Fibroblast of skin of left quadriceps (primary cell): Measurements from ENCODE around the gene PEX6.

Source experiments
- DNase-seq, 2 experiments: peaks; one replicate each; pipeline ENCODE4 v3.0.0-alpha.2; 2013; ENCODE audit warnings: low read depth in 2 of 2

The PEX6 gene

DNA sequence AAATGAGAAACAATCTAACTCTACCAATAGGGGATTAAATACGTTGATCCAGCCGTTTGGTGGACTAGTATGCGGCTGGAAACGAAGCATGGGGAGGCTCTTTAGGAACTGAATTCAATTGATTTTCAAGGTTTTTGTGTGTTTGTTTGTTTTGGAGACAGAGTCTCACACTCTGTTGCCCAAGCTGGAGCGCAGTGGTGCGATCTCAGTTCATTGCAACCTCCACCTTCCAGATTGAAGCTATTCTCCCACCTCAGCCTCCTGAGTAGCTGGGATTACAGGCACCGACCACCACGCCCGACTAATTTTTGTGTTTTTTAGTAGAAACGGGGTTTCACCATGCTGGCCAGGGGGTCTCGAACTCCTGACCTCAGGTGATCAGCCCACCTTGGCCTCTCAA is 42.6 kb downstream of the PEX6 start:
- no peak for DNase-seq

DNA sequence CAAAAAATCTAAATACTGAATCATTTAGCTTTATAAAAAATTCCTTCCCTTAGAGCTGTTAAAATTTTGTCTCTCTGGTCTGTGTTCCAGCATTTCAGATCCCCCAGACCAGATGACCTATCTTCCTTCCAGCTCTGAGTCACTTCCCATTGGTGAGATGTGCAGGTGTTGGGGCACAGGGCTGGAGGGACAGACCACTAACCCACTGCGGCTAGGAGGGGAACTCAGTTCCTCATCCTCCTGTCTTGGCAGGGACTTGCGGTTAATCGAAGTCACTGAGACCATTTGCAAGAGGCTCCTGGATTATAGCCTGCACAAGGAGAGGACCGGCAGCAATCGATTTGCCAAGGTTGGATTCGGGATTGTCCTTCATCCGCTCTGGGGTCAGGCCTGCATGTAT is 43.7 kb downstream of the PEX6 start:
- DNase-seq: no peak

DNA sequence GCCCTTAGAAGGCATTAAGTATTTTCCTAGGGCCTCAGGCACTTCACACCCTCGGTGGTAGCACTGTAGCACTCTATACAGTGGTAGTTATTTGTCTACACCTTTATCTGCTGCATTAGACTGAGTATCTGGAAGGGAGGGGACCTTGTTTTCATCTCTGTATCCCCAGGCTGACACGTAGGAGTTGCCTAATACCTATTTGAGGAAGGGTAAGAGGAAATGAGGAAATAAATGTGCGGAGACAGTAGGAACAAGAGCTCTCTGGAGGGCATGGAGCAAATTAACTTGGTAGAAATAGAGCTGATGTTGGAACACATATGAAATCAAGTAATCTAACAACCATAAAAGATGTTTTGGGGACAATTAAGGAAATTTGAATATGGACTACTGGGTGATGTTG is 45.8 kb downstream of the PEX6 start:
- no peak for DNase-seq

DNA sequence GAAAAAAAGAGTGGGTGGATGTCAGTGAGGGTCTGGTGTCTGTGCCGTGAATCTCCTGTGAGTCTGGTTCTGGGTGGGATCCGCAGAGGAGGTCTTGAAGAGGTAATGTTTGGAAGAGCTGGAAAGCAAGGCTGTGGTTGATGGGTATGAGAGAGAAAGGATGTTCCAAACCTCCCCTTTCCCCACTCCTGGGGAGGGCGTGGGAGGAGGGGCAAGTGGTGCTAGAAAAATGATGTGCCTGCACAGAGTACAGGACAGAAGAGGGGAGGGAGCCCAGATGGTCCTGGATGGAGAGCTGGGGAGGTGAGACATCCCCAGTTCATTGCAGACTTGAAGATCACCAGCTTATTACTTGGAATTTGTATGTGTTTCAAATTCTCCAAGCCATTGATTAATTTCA is 46.6 kb downstream of the PEX6 start:
- no peak for DNase-seq

DNA sequence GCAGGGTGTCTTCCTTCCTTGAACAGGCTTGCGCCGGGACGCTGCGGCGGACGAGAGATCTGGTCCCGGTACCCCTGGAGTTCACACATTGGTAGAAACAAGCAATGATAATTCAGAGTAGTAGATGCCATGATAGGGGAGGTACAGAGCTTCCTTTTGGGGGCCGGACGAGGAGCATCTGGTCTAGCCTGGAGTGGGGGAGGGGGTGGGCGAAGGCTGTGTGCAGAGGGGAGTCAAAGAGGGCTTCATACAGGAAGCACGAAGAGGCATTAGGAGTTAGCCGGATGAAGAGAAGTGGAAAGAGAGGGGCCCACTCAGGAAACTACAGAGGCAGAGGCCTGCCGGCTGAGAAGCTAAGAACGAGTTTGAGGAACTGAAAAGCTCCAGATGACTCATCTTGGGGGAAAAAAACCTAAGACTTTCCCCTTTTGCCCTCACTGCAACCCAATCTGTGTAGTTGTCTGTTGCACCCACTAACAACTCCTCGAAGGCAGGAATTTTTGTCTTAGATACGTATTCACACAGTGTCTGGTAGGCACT is 49.1 kb downstream of the PEX6 start:
- peak; percentile 35 to 36 for DNase-seq

DNA sequence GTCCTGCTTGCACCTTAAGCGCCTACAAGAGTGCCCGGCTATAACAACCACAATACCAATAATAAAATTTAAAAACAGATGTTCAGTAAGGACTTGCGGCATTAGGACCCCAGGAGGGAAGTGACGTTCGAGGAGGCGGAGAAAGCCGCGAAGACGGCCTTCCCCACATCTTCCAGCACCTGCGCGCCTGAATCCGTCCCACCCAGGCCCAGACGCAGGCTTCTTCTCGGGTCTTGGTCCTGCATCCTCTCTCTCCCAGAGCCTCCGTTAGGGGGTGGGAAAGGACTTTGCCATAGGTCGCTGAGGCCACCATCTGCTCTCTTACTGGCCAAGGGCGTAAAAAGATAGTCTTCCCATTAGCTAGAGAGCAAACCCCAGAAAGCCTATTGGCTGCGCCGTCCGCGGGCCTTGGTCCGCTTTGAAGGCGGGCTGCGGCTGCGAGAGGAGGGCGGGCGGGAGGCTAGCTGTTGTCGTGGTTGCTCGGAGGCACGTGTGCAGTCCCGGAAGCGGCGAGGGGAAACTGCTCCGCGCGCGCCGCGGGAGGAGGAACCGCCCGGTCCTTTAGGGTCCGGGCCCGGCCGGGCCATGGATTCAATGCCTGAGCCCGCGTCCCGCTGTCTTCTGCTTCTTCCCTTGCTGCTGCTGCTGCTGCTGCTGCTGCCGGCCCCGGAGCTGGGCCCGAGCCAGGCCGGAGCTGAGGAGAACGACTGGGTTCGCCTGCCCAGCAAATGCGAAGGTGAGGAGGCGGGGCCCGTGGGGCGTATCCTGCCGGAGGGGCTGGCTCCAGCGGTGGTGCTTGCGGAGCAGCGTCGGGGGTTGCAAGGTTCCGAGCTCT is 49.8 kb downstream of the PEX6 start, which contains the start of gene CNPY3:
Gene CNPY3 (plus strand): TSS at position 495 of the 835 bp plus-strand sequence. CDS start 91 bp downstream, at position 586.
- DNase-seq: peak; percentile 93

DNA sequence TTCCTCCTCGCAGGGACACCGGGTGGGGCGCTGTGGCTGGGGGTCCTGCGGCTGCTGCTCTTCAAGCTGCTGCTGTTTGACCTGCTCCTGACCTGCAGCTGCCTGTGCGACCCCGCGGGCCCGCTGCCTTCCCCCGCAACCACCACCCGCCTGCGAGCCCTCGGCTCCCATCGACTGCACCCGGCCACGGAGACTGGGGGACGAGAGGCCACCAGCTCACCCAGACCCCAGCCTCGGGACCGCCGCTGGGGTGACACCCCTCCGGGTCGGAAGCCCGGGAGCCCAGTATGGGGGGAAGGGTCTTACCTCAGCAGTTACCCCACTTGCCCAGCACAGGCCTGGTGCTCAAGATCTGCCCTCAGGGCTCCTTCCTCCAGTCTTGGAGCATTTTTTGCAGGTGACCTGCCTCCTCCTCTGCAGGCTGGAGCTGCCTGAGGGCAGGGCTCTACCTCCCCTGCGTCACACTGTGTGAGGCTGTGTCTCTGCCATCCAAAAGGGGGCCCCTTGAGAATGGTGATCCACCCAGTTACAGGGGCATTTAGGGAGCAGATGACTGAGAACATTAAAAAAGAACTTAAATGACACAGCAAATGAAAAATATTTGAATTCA is 53.6 kb downstream of the PEX6 start:
- no peak for DNase-seq

DNA sequence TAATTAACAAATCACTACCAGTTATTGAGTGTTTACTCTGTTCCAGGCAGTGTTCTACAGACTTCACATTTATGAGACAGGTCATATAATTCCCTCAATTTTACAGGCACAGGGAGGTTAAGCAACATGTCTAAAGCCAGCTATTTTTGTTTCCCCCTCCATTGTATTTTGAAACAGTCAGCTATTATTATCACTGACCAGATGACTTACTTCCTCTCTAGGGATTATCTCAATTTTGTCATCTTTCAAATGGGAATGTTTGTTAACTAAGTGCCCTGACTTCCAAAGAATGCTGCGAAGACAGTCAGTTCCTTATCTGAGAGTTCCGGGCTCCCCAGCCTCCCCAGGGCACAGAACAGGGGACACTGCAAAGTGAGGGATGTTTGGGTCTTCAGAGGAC is 55.3 kb downstream of the PEX6 start:
- no peak for DNase-seq

DNA sequence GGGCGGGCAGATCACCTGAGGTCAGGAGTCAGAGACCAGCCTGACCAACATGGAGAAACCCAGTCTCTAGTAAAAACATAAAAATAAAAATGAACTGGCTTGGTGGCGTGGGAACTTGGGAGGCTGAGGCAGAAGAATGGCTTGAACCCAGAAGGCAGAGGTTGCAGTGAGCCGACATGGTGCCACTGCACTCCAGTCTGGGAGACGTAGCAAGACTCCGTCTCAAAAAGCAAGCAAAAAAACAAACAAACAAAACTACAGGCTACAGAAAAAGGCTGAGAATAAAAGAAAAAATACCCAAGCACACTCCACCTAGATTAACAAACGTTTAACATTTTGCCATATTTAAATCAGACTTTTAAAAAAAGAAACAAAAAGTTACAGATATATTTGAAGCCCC is 57.2 kb downstream of the PEX6 start:
- DNase-seq: no peak

DNA sequence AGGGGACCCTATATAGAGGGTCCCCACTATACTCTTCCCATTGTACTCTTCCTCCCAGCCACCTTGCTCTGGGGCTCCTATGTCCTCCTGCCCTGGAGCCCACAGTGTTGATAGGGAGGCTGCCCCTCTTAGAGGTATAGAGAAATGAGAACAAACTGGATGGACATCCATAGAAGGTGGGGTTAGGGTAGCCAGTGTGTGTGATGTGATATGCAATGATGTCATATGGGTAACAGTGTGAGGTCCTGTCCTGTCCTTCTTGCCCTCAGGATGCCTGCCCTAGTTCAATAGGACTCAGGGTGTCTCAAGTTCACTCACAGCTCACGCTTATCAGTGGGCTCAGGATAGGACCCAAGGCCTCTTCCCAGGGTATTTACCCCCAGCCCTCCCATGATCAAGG is 62.7 kb downstream of the PEX6 start:
- DNase-seq: no peak

DNA sequence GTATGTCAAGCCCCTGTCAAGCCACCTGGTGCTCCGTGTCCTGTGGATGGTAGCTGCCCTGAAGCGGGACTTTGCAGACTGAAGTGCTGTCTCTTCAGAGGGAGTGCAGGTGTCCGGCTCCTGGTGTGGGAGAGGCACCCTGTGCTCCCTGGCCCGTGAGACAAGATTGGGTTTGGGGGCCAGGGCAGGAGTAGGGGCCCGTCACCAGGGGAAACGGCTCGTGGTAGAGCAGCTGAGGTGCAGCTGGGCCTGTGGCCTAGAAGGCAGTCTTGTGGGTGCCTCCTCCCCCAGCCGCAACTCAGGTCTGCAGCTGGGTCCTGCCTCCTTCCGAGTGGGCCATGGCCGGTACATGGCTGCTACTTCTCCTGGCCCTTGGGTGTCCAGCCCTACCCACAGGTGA is 63.2 kb downstream of the PEX6 start, which contains the start of gene PTCRA:
Gene PTCRA (plus strand): TSS at position 322 of the 400 bp plus-strand sequence. CDS start 17 bp downstream, at position 339.
- no peak for DNase-seq

DNA sequence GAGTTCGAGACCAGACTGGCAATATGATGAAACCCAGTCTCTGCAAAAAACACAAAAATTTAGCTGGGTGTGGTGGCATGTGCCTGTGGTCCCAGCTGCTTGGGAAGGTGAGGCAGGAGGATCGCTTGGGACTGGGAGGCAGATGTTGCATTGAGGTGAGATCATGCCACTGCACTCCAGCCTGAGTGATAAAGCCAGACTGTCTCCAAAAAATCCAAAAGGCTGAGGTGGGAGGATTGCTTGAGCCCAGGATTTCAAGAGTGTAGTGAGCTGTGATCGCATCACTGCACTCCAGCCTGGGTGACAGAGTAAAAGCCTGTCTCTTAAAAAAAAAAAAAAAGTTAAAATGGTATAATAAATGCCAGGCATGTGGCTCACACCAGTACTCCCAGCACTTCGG is 64.4 kb downstream of the PEX6 start:
- DNase-seq: no peak
